22Rv1 (cell line): ENCODE measurements around the gene NDUFS6.

ENCODE experiments used
- CTCF ChIP-seq: fragments of 450-650 bp; IDR thresholded peaks from 2 replicates; pipeline ENCODE4 v1.5.1; 2017; ENCODE audit warnings: mild to moderate bottlenecking
- ZFX ChIP-seq: fragments of 450-650 bp; IDR thresholded peaks from 2 replicates; pipeline ENCODE4 v1.6.1; 2017; ENCODE audit warnings: antibody characterized with exemption, borderline replicate concordance

GRCh38 chr5:1836176-1836890, 35.1 kb downstream of the NDUFS6 start:
- TF ChIP-seq CTCF (no peak), ZFX (no peak)
